Astrocyte of the spinal cord (primary cell): ENCODE measurements around the gene CELSR1.

Experiments used
- DNase-seq: peaks from one replicate; pipeline ENCODE4 v3.0.0; 2011; ENCODE audit warnings: low read depth, low spot score
- H3K4me3 ChIP-seq: 2 replicates; pipeline ENCODE4 v1.5.1; 2011; ENCODE audit warnings: low read depth, mild to moderate bottlenecking, low read length, moderate library complexity
- in situ Hi-C: cut with HindIII; loops from 2 replicates; pipeline ENCODE4 v1.10.0; 2017; ENCODE audit warnings: low sequenced_read_pairs
- TF ChIP-seq, protein P1 (sequence below): IDR thresholded peaks from 2 replicates; pipeline ENCODE4 v1.5.1; 2012; ENCODE audit warnings: low read depth, mild to moderate bottlenecking, low read length, inconsistent platforms

The CELSR1 gene

DNA sequence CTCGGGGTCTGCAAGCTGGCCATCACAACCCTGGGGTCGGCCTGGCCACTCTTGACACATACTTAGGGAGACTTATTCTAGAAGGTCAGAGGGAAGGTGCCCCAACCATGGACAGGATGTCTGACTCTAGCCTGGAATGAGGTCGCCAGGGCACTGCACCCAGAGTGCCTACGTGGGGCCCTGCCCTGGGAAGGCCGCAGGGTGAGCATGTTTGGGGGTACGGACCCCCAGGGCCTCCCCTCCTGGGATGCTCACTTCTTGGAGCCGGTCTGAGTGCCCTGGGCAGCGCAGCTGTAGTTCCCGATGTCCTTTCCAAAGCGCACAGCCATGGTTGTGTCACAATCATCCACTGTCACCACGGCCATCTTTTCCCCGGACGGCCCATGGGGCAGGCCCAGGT, 126.1 kb downstream of the CELSR1 start:
- in situ Hi-C loops: no loop called here
- DNase-seq: no peak
- no peak overlapping the region for H3K4me3 ChIP-seq
- TF ChIP-seq, protein P1, sequence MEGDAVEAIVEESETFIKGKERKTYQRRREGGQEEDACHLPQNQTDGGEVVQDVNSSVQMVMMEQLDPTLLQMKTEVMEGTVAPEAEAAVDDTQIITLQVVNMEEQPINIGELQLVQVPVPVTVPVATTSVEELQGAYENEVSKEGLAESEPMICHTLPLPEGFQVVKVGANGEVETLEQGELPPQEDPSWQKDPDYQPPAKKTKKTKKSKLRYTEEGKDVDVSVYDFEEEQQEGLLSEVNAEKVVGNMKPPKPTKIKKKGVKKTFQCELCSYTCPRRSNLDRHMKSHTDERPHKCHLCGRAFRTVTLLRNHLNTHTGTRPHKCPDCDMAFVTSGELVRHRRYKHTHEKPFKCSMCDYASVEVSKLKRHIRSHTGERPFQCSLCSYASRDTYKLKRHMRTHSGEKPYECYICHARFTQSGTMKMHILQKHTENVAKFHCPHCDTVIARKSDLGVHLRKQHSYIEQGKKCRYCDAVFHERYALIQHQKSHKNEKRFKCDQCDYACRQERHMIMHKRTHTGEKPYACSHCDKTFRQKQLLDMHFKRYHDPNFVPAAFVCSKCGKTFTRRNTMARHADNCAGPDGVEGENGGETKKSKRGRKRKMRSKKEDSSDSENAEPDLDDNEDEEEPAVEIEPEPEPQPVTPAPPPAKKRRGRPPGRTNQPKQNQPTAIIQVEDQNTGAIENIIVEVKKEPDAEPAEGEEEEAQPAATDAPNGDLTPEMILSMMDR: no peak

- H3K4me3 ChIP-seq: no peak overlapping the region
- in situ Hi-C loops: no loop called here
- TF ChIP-seq, protein P1: no peak
- DNase-seq: no peak
Observed at GRCh38 chr22:46410291-46410808, 127.1 kb downstream of the CELSR1 start.

GRCh38 chr22:46409631-46410210, 127.7 kb downstream of the CELSR1 start:
- H3K4me3 ChIP-seq: no peak overlapping the region
- in situ Hi-C loops: no loop called here
- DNase-seq: no peak
- TF ChIP-seq, protein P1: no peak

- DNase-seq: no peak
- no peak overlapping the region for H3K4me3 ChIP-seq
- in situ Hi-C loops: no loop called here
- TF ChIP-seq, protein P1: no peak
Observed at GRCh38 chr22:46408568-46409506, 128.6 kb downstream of the CELSR1 start.

GRCh38 chr22:46407748-46408147, 129.7 kb downstream of the CELSR1 start:
- no peak for DNase-seq
- in situ Hi-C loops: no loop called here
- TF ChIP-seq, protein P1: no peak
- H3K4me3 ChIP-seq: no peak overlapping the region

GRCh38 chr22:46406791-46407190, 130.6 kb downstream of the CELSR1 start:
- in situ Hi-C loops: no loop called here
- DNase-seq: no peak
- TF ChIP-seq, protein P1: no peak
- H3K4me3 ChIP-seq: no peak overlapping the region
